Liver (tissue), 9 donors: ENCODE measurements around the gene HSD11B1L. TPM values are rescaled to one million over a fixed set of nuclear protein-coding genes. Genes with fewer than 3 reads are reported as not detected.

Experiments
- DNase-seq: peaks from one replicate; pipeline ENCODE4 v3.0.0-alpha.2; 2017; ENCODE audit warnings: low spot score
- H3K27ac ChIP-seq, 2 donors: one replicate each; pipeline ENCODE4 v1.7.0; 2013; ENCODE audit warnings: inconsistent platforms in 2 of 2, low read length in 2 of 2, control low read depth in 1 of 2, low read depth in 1 of 2, mild to moderate bottlenecking in 1 of 2
- H3K27me3 ChIP-seq, 4 donors: one replicate each; pipeline versions ENCODE4 v1.6.1 to v1.7.0; 2013; ENCODE audit warnings: low read length in 3 of 4, inconsistent platforms in 1 of 4, mild to moderate bottlenecking in 1 of 4, moderate library complexity in 1 of 4; ENCODE audit not compliant: control insufficient read depth in 4 of 4, insufficient read depth in 4 of 4
- H3K36me3 ChIP-seq, 4 donors: one replicate each; pipeline versions ENCODE4 v1.6.1 to v1.7.0; 2013; ENCODE audit warnings: low read length in 3 of 4, mild to moderate bottlenecking in 3 of 4, low read depth in 1 of 4, moderate library complexity in 1 of 4; ENCODE audit not compliant: control insufficient read depth in 4 of 4, insufficient read depth in 3 of 4
- H3K4me1 ChIP-seq, 4 donors: one replicate each; pipeline versions ENCODE4 v1.6.1 to v1.7.0; 2013; ENCODE audit warnings: low read length in 3 of 4, mild to moderate bottlenecking in 3 of 4, moderate library complexity in 1 of 4; ENCODE audit not compliant: control insufficient read depth in 4 of 4, insufficient read depth in 4 of 4
- H3K4me3 ChIP-seq, 3 donors: one replicate each; pipeline versions ENCODE4 v1.6.1 to v1.7.0; 2013; ENCODE audit warnings: low read length in 3 of 3, control low read depth in 1 of 3, low read depth in 1 of 3, mild to moderate bottlenecking in 1 of 3
- H3K9ac ChIP-seq, 2 donors: one replicate each; pipeline ENCODE4 v1.7.0; 2013; ENCODE audit warnings: low read length in 2 of 2, mild to moderate bottlenecking in 2 of 2, moderate library complexity in 2 of 2, control low read depth in 1 of 2, low read depth in 1 of 2
- H3K9me3 ChIP-seq, 4 donors: one replicate each; pipeline versions ENCODE4 v1.6.1 to v1.7.0; 2013; ENCODE audit warnings: low read length in 3 of 4; ENCODE audit not compliant: control insufficient read depth in 4 of 4
- ATF3 ChIP-seq: IDR thresholded peaks from 2 replicates; pipeline ENCODE4 v1.6.1; 2016; ENCODE audit warnings: antibody characterized with exemption
- CTCF ChIP-seq: fragments of 150-350 bp; IDR thresholded peaks from 2 replicates; pipeline ENCODE4 v1.5.1; 2017; ENCODE audit warnings: improper control_type of control experiment, low read depth, low read length; ENCODE audit not compliant: missing input control
- EGR1 ChIP-seq, 2 donors: IDR thresholded peaks; 2 replicates each; pipeline ENCODE4 v1.6.1; 2016 to 2018; ENCODE audit warnings: antibody characterized with exemption in 2 of 2, low read depth in 2 of 2
- FOXA1 ChIP-seq: IDR thresholded peaks from 2 replicates; pipeline ENCODE4 v1.6.1; 2016; ENCODE audit warnings: antibody characterized with exemption
- FOXA2 ChIP-seq: IDR thresholded peaks from 2 replicates; pipeline ENCODE4 v1.6.1; 2016; ENCODE audit warnings: antibody characterized with exemption
- GABPA ChIP-seq, 2 donors: IDR thresholded peaks in 1 of 2; conservative IDR thresholded peaks in 1 of 2; 2 replicates each; pipeline ENCODE4 v1.6.1; 2016; ENCODE audit warnings: antibody characterized with exemption in 2 of 2, mild to moderate bottlenecking in 1 of 2, moderate library complexity in 1 of 2
- HNF4G ChIP-seq: IDR thresholded peaks from 2 replicates; pipeline ENCODE4 v1.6.1; 2016; ENCODE audit warnings: antibody characterized with exemption
- JUND ChIP-seq, 2 donors: IDR thresholded peaks; 2 replicates each; pipeline ENCODE4 v1.6.1; 2016; ENCODE audit warnings: antibody characterized with exemption in 2 of 2
- MAX ChIP-seq: IDR thresholded peaks from 2 replicates; pipeline ENCODE4 v1.6.1; 2016; ENCODE audit warnings: antibody characterized with exemption
- NR2F2 ChIP-seq: IDR thresholded peaks from 2 replicates; pipeline ENCODE4 v1.6.1; 2016; ENCODE audit warnings: antibody characterized with exemption
- RAD21 ChIP-seq, 2 donors: IDR thresholded peaks; 2 replicates each; pipeline ENCODE4 v1.6.1; 2016; ENCODE audit warnings: antibody characterized with exemption in 2 of 2, mild to moderate bottlenecking in 2 of 2
- REST ChIP-seq: IDR thresholded peaks from 2 replicates; pipeline ENCODE4 v1.6.1; 2016; ENCODE audit warnings: antibody characterized with exemption, mild to moderate bottlenecking
- SP1 ChIP-seq: IDR thresholded peaks from 2 replicates; pipeline ENCODE4 v1.6.1; 2018; ENCODE audit warnings: antibody characterized with exemption, mild to moderate bottlenecking
- TAF1 ChIP-seq: conservative IDR thresholded peaks from 2 replicates; pipeline ENCODE4 v1.6.1; 2016; ENCODE audit warnings: antibody characterized with exemption, mild to moderate bottlenecking
- YY1 ChIP-seq: IDR thresholded peaks from 2 replicates; pipeline ENCODE4 v1.6.1; 2016; ENCODE audit warnings: antibody characterized with exemption, mild to moderate bottlenecking
- ZBTB33 ChIP-seq: IDR thresholded peaks from 2 replicates; pipeline ENCODE4 v1.6.1; 2016; ENCODE audit warnings: antibody characterized with exemption
- WGBS: extraction: QIAGEN DNeasy Blood & Tissue Kit; methylation state at CpG from one replicate; pipeline ENCODE4 v1.1.7; 2013; 5-methylcytosine and 5-hydroxymethylcytosine counted together
- polyA plus RNA-seq, 2 donors: library from polyadenylated mRNA; stranded (reverse) in 1 of 2; unstranded in 1 of 2; fragments of 200-250 nt in 1 of 2; fragments of >200 nt in 1 of 2; fragmentation: Nextera tagmentation in 1 of 2; extraction: Ambion mirVana in 1 of 2; gene quantifications; one replicate each; pipeline versions ENCODE4 v1.2.1 to v1.2.3, GENCODE V29; 2013 to 2015
- total RNA-seq, 2 donors: library from RNA; depleted of rRNA; stranded (reverse); fragments of >200 nt; gene quantifications; one replicate each; pipeline ENCODE4 v1.2.3, GENCODE V29; 2014
- donor health status: healthy.
- donor health status: healthy.
- donor health status: healthy.
- donor health status: healthy.
- donor health status: healthy.

The HSD11B1L gene
- total and polyA plus RNA-seq, 4 donors, result 1.3 to 2.5 (median 1.9) TPM

- Histone ChIP-seq H3K4me1 (peaks cover 6 to 21% (median 10%) of the 10 kb centered on the region in 4 donors), H3K9ac (no peak overlapping the region), H3K9me3 (no peaks in the 10 kb centered on the region), H3K4me3 (no peak overlapping the region), H3K27ac (no peak overlapping the region), H3K27me3 (no peaks in the 10 kb centered on the region), H3K36me3 (peaks cover 11 to 58% (median 24%) of the 10 kb centered on the region in 4 donors)
- TF ChIP-seq YY1, result no peak
- no peak for TF ChIP-seq FOXA1
- no peak for TF ChIP-seq ZBTB33
- no peak for TF ChIP-seq HNF4G
- TF ChIP-seq EGR1 (IDR thresholded peaks at IDR 0.05; ENCODE audit: low read depth in 2 of 2), result no peak
- no peak for TF ChIP-seq NR2F2
- no peak for TF ChIP-seq JUND (IDR thresholded peaks at IDR 0.05)
- TF ChIP-seq CTCF, result no peak
- TF ChIP-seq TAF1, result no peak
- TF ChIP-seq FOXA2, result no peak
- 90% methylated on average over 39 of the region's 39 CpGs for WGBS
- DNase-seq, result no peak
Observed at GRCh38 chr19:5693195-5694166, 12.7 kb downstream of the HSD11B1L start.

- Histone ChIP-seq H3K36me3 (peaks cover 13 to 66% (median 27%) of the 10 kb centered on the region in 4 donors), H3K27me3 (no peaks in the 10 kb centered on the region), H3K9ac (no peak overlapping the region), H3K27ac (no peak overlapping the region), H3K4me1 (peaks cover 6 to 21% (median 10%) of the 10 kb centered on the region in 4 donors), H3K9me3 (no peaks in the 10 kb centered on the region), H3K4me3 (no peak overlapping the region)
- 94% methylated on average over 45 of the region's 45 CpGs for whole genome bisulfite sequencing
- no peak for DNase-seq
- TF ChIP-seq MAX, result no peak
- TF ChIP-seq FOXA1, result no peak
- no peak for TF ChIP-seq TAF1
- TF ChIP-seq RAD21 (IDR thresholded peaks at IDR 0.05), result no peak
- no peak for TF ChIP-seq EGR1 (IDR thresholded peaks at IDR 0.05; ENCODE audit: low read depth in 2 of 2)
- no peak for TF ChIP-seq REST
- no peak for TF ChIP-seq JUND (IDR thresholded peaks at IDR 0.05)
- TF ChIP-seq FOXA2, result no peak
- no peak for TF ChIP-seq HNF4G
- TF ChIP-seq ATF3, result no peak
- TF ChIP-seq SP1, result no peak
- no peak for TF ChIP-seq GABPA (IDR thresholded peaks at IDR 0.05 in 1 of 2, conservative IDR thresholded peaks at IDR 0.05 in 1 of 2)
- no peak for TF ChIP-seq NR2F2
- no peak for TF ChIP-seq ZBTB33
Observed at GRCh38 chr19:5694167-5694955, 13.5 kb downstream of the HSD11B1L start.
